K562 treated with DMSO at 1 percent for 24 hours (cell line): Measurements from ENCODE around the gene TBC1D2B. TPM values are rescaled to one million over a fixed set of nuclear protein-coding genes. Genes with fewer than 3 reads are reported as not detected.

Experiments used
- total RNA-seq: library from RNA; unstranded; fragments of 300-600 nt; gene quantifications from 2 replicates; pipeline ENCODE4 v1.2.3, GENCODE V29; 2022; ENCODE audit warnings: low read depth; ENCODE audit not compliant: insufficient read depth

TBC1D2B gene
- total RNA-seq = 14.1 and 16.6 TPM in 2 replicates

DNA sequence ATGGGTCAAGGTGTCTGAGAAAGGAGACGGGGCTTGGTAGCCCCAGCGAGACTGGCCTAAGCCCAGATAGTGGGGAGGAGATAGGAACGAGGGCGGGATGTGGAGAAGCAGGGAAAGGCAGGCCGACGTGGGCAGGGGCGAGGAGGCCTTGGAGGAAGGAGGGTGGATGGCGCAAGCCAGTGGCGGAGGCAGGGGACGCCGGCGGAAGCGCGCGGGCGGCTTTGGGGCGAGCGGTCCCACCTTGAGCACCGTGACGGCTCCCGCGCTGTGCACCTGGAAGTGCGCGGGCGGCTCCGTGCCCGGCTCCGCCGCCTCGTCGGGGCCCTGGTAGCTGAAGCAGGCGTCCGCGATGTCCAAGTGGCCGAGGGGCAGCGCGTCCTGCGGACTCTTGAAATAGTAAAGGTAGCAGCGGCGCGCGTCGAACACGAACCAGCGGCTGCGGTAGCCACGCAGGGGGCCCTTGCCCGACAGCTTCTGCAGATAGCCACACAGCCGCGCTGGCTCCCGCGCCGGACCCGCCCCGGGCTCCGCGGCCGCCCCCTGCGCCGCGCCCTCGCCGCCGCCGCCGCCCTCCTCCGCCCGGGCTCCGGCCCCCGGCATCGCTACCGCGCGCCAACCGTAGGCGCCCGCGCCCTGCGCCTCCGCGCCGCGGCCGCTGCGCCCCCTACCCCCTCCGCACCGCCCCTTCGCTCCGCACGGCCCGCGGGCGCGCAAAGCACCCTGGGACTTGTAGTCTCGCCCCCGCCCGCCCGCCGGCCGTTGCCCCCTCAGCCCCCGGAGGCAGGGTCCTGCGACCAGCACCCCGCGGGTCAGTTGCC, at the start of gene TBC1D2B:
Gene TBC1D2B (minus strand): TSS at position 659 of the 818 bp plus-strand sequence. CDS start 59 bp downstream, at position 600.

GRCh38 chr15:78092261-78093041, 14.9 kb upstream of the TBC1D2B start, which contains the start of gene SH2D7:
Gene SH2D7 (plus strand): TSS chr15:78092561. CDS start chr15:78092585, 24 bp downstream.

Other genes with a start within 250 kb of the TBC1D2B start
- 0.21 TPM in 1 of 2 replicates, not detected in the other for gene SH2D7, start 14.8 kb upstream of the TBC1D2B start, total RNA-seq
- gene CIB2, start 53.7 kb upstream of the TBC1D2B start, total RNA-seq = 42.4 and 43.2 TPM in 2 replicates
- gene IDH3A, start 71.7 kb upstream of the TBC1D2B start, total RNA-seq = 35.5 and 44.7 TPM in 2 replicates
- 1.9 and 3.9 TPM in 2 replicates for gene ACSBG1, start 156.9 kb upstream of the TBC1D2B start, total RNA-seq
- gene DNAJA4, start 186.9 kb upstream of the TBC1D2B start, total RNA-seq = 0.61 and 0.74 TPM in 2 replicates
- gene SKIC8, start 221.9 kb upstream of the TBC1D2B start, total RNA-seq = 58.8 and 65.3 TPM in 2 replicates